Activated T-cell treated with anti-CD3 and anti-CD28 coated beads for 1 hour (primary cell): ENCODE results near the gene SSTR3.

Experiments
- DNase-seq: peaks from one replicate; pipeline ENCODE4 v3.0.0-alpha.2; 2020; ENCODE audit warnings: low read depth

SSTR3 gene

GRCh38 chr22:37229012-37229804, 16.9 kb upstream of the SSTR3 start:
- DNase-seq: no peak

GRCh38 chr22:37228106-37229011, 16.1 kb upstream of the SSTR3 start:
- DNase-seq: peak; percentile 46

DNA sequence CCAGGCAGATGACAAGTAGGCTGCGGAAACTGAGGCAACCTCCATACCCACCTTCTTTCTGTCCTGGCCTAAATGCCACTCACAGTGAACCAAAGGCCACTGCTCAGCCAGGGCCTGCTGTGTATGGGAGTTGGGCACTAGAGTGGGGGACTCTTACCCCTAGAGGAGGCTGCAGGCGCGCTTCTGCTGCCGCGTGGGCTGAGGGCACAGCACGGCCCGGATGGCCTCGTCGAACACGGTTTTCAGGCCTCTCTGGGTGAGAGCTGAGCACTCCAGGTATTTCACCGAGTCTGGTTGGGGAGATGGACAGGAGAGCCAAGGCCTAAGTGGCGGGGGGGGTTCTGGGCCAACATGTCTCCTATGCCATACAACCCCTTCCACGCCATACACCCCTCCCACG, 14.2 kb upstream of the SSTR3 start:
- DNase-seq: no peak

GRCh38 chr22:37226087-37226486, 13.8 kb upstream of the SSTR3 start:
- DNase-seq: no peak

- DNase-seq: no peak
Measured at GRCh38 chr22:37225481-37225880, 13.2 kb upstream of the SSTR3 start.

- no peak for DNase-seq
Measured at GRCh38 chr22:37224757-37225420, 12.6 kb upstream of the SSTR3 start.

DNA sequence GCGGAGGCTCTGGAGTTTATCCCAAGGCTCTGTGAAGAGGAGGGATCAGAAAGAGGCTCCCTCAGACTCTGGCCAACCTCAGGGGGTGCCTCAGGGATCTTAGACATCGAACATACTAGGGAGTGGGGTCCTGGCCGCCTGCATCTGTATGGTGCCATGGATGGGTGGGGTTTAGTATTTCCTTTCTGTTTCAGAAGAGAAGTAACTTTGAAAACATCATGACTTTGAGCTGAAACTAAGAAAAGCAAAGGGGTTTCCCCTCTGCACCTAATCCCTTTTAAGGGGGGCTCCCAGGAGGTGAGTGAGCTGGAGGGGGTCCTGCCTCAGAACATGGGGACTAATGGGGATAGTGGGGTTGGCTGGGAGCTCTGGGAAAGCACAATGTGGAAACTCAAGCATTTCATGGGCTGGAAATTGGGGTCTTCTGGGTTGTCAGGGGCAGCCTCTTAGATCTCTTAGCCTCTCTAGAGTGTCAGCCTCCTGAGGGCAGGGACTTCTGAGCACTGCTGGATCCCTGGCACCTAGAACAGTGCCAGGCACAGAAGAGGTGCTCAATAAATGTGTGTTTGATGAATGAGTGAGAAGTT, 11.8 kb upstream of the SSTR3 start:
- DNase-seq: no peak

GRCh38 chr22:37222440-37222971, 10.2 kb upstream of the SSTR3 start:
- DNase-seq: no peak

DNA sequence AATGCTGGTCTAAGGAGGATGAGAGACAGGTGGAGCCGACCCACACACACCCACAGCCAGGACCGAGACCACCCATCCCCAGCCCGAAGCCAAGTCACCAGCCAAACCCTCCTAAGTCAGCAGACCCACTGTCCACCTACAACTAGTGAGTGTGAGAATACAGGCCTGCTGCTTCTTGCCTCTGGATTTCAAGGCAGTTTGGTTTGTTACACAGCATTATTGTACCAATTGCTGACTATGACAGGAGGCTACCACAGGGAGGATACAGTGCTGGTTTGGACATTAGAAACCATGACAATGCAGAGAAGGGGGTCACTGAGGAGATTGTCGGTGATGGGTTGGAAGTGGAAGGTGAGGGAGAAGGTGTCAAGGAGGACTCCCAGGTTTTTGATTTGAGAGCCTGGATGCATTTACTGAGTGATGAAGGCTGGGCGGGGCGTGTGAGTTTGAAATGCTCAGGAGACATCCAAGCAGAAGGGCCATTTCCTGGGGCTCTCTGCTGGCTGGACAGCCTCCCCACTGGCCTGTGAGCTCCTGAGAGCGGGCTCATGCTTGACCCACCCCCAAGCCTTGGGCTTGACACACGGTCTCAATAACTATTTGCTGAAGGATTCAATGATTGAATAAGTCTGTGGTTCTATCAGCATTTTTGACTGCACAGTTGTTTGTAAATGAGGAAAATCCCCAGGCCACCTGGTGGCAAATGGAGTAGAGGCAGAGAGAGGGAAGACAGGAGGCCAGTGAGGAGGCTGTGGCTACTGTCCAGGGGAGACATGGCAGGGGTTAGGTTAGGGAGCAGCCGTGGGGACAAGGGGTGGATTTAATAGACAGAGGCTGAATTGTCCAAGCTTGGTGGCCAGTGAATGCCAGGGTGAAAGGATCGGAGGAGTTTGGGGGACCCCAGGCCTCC, 9.4 kb upstream of the SSTR3 start:
- DNase-seq: no peak

GRCh38 chr22:37220543-37220981, 8.3 kb upstream of the SSTR3 start:
- DNase-seq: no peak

DNA sequence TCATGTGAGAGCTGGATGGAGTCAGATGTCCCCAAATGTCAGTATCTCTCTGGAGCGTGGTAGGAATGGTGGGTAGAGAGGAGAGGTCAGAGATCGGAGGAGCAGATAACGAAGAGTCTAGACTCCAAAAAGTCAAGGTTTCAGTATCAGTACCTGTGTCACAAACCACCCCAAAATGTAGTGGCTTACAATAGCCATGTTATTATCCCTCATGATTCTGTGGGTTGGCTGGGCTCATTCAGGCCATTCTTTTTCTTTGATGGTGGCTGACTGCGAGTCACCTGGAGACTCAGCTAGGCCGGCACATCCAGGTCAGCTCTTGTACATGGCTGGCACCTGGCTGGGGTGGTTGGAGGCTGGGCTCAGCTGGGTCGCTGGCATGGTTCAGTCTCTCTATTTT, 7.3 kb upstream of the SSTR3 start:
- DNase-seq: no peak

GRCh38 chr22:37218771-37219411, 6.6 kb upstream of the SSTR3 start:
- DNase-seq: peak; percentile 64

DNA sequence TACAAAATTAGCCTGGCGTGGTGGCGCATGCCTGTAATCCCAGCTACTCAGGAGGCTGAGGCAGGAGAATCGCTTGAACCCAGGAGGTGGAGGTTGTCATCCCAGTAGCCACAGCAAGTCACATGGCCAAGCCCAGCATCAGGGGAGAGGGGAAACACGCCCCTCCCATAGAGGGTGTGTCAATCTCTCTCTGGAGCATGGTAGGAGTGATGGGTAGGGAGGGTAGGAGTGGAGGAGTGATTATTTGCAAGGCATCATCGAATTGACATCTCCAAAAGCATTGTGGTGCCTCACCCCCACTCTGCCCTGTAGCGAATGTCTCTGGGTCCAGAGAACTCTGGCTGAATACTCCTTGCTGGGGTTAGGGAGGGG, 6.1 kb upstream of the SSTR3 start:
- no peak for DNase-seq

- DNase-seq: no peak
Measured at GRCh38 chr22:37215890-37216289, 3.6 kb upstream of the SSTR3 start.

DNA sequence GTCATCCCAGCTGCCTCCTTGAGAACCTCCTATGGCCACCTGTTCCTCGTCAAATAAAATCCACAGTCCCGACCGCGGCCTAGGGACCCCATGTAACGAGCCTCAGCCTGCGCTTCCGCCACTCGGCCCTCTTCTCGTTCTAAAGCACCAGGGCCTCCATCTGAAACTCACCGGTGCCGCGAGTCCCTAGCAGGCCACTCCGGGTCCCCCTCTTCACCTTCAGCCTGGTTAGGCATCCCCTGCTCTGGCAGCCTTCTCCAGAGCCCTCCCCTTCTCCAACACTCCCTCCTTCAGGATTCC, 2.4 kb upstream of the SSTR3 start:
- no peak for DNase-seq

DNA sequence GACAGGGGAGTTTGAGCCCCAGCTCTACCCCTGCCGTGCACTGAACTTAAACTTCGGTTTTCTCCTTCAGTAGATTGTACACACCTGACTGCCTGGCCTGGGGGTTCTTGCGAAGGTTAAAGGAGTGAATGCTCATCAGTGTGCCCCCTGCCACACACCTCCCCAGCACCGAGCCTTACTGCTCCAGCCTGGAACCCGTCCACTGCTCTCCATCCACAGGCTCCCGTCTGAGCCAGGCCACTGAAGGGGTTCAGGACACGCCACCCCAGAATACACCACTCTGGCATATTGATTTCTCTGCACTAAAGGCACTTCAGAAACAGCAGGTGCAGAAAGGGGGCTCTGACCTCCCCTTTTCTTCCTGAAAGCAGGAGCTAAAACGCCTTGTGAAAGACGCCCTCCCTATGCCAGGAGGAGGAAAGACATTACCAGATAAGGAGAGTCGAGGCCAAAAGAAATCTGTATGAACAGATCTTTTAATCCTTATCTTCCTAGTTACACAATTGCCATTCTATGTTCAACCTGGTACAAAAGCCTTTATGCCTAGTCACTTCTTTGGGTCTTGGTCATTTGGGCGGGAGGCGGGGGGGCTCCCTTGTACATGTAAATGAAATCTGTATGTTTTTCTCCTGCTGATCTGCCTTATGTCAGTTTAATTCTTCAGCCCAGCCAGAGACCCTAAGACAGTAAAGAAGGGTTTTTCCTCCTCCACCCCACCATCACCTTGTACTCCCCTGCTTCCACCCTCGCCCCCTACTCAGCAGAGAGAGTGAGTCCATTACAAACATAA, 1.9 kb upstream of the SSTR3 start:
- no peak for DNase-seq

GRCh38 chr22:37213218-37213855, 1.1 kb upstream of the SSTR3 start:
- DNase-seq: no peak

DNA sequence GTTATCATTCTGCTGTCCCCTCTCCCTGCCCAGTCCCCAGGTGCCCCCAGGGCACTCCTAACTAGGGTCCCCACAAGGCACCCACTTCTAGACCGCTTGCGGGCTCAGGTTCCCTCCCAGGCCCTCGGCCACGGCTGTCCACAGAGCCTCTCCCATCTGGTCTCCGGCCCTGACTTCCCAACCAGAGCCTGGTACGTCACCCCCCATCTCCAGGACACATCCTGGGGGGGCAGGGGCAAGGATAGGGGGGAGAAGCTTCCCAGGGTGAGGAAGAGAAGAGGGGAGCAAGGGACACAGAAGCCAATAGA, 457 bp downstream of the SSTR3 start:
- no peak for DNase-seq

DNA sequence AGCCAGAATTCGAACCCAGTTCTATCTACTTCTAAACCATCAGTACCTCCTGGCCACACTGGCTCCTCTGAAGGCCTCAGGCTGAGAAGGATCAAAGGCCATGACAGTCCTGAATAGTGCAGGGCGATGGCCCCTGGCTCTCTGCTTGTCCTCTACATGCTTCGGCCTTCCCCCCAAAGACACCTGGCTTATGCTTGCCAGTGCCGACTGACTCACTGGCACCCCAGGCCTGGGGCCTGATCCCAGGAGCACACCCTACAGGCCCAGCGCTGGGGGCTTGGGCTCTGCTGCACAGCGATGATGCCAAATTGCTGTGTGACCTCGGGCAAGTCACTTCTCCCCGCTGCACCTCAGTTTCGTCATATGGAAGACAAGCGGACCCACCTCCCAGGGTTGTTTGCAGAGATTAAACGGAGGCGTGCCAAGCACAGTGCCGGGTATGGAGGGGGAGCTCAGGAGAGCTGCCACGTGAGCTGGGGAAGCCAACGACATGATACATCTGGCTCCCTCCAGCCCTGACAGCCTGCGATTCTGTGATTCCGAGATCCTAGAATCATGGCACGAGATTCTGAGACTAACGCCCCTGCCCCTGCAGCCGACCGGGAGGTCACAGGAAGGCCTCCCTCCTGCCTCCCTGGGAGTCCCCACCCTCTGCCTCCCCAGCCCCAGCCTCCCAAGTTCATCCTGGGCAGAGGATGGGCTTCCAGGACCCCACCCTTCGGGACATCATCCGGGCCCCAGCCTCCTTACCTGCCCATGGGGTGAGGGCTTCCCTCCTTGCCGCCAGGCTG, 1.0 kb downstream of the SSTR3 start:
- DNase-seq: no peak
